NCI-H128 (cell line): ENCODE data around the gene CDH12.
"Not testable (repeated sequence)": the region's sequence is repeated elsewhere in the genome, so short reads cannot be mapped to it uniquely, and the experiment has no call there.

Experiments used
- DNase-seq: peaks from one replicate; lab custom pipeline; 2025; ENCODE audit not compliant: unreplicated experiment; lab: John Stamatoyannopoulos, UW

Gene CDH12

GRCh38 chr5:22169226-22169625, 683.9 kb downstream of the CDH12 start:
- DNase-seq: not testable (repeated sequence)

- not testable (repeated sequence) for DNase-seq
Measured at GRCh38 chr5:22168704-22169103, 684.4 kb downstream of the CDH12 start.

GRCh38 chr5:22165931-22166330, 687.2 kb downstream of the CDH12 start:
- DNase-seq: not testable (repeated sequence)

DNA sequence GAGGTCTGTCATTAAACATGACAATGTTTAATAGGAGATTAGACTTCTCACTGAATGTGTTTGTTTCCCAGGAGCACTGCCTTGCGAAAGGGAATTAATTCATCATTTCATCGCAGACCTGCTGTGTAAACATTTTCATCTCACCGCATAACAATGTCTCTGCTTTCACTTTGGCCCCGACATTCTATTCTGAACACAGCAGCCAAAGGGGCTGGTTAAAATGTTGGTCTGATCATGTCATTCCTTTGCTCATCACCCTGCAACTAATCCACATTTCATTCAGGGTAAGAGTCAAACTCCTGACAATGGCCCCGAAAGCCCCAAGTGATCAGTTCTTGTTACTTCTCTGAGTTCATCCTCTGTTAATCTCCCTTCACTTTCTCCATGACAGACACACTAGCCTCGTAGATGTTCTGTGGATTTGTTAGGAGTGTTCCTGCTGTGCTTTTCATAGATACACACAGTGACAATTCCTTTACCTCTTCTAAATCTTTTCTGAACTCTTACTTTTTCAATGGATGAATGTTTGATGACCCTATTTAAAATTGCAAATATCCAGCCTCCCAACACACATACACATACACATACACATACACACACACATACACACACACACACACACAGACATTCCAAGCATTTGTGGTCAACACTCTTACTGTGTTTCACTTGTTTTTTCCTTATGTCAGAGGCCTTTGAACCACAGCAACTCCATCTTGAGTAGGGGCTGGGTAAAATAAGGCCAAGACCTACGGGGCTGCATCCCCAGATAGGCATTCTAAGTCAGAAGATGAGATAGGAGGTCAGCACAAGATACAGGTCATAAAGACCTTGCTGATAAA, 688.0 kb downstream of the CDH12 start:
- not testable (repeated sequence) for DNase-seq

DNA sequence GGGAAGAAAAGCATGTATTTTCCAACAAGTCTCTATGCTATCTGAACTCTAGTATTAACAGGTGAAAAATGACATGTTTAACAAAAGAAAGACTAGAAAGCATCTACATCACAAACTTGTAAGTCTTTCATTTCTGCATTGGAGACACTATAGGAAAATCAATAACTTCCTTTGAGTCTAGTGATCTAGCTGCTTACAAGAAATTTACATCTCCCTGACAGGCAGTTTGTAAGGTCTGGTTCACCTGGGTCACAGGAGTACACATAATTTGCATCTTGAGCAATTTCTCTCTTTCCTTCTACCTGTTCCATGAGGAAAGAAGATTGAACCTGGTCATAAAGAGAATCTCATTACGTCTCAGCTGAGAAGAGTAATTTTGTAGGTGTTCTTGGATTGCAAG, 696.2 kb downstream of the CDH12 start:
- DNase-seq: not testable (repeated sequence)

DNA sequence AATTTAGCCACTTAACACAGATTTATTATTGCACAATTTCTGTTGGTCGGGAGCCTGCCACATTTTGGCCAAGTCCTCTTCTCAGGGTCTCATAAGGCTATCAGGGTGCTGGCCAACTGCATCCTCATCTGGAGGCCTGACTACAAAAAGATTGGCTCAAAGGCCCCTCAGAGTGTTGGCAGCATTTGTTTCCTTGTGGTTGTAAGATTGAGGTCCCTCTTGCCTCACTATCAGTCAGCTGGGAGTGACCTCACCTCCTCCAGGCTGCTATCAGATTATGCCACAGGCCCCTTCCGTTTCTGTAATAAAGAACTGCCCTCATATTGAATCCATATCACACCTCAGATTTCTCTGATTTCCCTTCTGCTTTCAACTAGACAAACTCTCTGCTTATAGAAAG, 698.4 kb downstream of the CDH12 start:
- DNase-seq: not testable (repeated sequence)

GRCh38 chr5:22151801-22152200, 701.3 kb downstream of the CDH12 start:
- not testable (repeated sequence) for DNase-seq

- not testable (repeated sequence) for DNase-seq
Measured at GRCh38 chr5:22140418-22140817, 712.7 kb downstream of the CDH12 start.

DNA sequence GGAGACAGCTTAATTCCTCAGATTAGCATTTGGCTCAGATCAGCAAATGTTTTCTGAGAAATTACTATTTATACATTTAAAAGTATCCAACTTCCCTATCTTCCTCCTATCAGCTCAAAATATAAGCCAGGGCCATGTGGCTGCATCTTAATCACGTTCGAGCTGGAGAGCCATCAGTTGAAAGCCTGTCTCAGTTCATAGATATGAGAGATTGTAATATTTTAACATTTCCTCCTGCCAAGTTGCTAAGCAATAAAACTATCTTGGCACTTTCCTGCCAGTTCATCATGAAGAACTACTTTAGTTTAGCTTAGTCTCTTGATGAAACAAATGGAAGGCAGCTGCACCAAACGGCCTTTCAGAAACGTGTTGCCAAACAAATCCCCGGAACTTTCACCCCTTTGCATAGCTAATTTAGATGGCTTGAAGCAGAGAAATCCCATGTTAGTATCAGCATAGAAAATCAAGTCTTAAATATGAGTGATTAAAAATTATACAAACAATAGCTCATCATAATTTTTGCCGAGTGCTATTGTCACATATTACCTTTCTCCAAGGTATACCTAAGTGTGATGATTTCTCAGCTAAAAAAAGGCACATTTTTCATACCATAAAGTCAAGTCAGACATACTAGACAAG, 713.4 kb downstream of the CDH12 start:
- DNase-seq: not testable (repeated sequence)

DNA sequence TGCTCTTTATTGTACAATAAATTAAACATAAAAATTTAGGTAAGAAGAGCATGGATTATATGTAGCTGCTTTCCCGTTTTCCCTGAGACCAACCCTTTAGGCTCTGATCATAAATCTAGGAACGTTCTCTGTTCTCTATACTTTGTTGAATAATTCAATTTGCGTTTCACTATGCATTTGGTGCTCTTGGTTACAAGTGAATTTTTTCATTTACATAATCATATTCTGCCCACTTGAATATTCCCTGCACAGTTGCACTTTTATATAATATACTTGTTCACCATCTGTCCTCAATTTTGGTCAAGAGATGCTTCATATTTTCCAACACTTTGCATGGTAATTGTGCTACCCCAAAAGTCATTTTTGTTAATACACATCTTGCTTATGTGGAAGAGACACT, 741.8 kb downstream of the CDH12 start:
- no peak for DNase-seq

DNA sequence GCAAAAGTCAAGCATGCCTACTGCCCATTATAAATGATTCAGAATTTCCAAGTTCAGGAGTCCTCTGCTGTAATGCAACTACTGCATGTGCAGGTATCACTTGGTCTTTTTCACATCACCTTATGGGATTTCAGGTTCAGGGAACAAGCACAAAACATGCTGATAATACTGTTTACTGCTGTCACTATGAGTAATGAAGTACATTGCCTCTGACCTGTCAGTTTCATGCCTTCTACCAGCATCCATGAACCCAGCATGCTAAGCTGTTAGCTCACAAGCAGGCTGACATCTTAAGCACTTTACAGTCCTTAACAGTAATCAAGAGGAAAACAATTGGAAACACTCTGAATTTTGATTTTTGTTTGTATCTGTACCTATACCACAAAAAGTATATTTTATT, 743.8 kb downstream of the CDH12 start:
- DNase-seq: no peak

DNA sequence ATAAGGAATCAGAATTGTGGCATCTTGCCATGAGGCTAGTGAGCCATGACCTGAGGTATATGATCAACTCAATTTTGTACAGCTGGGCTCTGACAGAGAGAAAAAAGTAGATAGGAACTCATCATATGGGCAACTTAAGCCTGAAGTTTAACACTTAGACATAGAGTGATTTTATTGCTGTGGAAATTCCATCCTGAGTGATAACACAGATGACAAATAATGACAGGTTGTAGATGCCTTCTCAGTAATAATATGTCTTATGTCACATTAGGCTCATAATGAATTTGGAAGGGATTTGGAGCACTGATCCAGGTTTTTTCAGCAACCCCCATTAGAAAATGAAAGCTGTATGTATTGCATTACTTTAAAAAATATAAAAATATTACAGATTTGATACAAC, 744.6 kb downstream of the CDH12 start:
- no peak for DNase-seq

DNA sequence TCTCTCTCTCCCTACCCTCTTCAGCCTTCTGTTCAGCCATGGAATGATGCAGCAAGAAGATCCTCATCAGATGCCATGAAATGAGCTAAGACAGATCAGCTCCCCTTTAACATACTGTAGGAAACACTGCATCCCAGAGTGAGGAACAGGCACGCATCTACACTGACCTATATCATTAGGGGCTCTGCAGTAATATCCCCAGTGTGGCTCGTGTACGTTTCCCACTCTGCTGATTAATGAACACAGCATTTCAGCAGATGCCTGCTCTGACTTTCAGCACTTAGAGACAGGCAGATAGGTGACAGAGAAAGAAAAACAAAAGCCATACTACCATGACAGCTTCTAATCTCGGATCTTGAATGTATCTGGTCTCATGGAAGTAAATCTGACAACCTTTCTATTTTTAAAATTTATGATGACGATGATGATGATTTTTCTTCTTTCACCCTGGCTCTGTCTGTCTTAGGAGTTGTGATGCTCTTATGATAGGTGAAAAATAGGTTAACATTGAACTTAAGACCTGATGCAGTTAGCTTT, 750.3 kb downstream of the CDH12 start:
- no peak for DNase-seq

DNA sequence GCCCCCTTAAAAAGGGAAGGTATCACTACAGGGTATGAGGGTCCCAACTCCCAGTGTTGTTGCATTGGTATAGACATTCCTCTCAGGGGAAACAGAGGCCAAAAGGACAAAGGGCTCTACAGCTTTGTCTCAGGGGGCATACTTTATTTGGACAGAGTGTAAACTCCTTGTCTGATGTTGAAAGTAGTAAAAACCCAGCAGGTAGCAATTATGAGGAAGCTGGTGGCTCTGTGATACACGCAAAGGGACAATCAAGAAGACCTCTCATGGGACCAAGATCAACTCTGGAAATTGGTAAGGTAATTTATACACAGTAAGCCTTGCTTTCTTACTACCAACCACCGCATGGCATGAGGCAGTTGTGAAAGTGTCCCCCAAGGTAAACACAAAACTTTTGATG, 764.6 kb downstream of the CDH12 start:
- no peak for DNase-seq

GRCh38 chr5:22079566-22079965, 773.6 kb downstream of the CDH12 start:
- DNase-seq: no peak

DNA sequence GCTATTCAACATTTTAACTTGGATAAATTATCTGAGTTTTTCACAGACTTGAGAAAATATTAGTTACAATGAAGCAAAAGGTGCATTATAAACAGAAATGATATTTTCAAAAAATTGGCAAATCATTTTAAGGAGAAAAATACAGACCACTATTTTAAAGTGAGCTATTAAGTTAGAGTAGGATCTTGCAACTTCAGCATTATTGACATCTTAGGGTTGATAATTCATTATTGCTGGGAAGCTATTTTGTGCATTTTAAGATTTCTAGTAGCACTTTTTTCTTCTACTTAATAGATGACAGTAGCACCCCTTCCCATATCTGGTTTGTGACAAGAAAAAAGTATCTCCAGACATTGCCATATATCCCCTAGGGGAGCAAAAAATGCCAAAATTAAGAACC, 774.1 kb downstream of the CDH12 start:
- DNase-seq: no peak

DNA sequence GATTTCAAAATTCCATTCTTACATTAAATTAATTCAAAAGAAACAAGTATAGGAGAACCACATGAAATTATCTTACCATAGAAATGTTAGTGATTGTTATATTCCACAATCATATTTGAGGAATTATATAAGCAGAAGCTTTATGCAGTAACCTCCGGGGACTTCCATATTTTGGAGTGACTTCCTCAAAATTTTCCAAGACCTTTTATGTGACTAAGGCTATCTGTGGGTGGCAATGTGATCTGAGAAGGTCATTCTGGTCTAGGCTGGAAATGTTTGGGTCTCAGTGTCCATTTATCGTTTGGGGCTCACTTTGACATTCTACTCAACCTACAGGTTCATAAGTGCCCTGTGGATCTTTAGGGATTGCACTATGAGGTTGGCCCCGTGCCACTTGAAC, 776.6 kb downstream of the CDH12 start:
- no peak for DNase-seq

GRCh38 chr5:22070186-22070728, 782.9 kb downstream of the CDH12 start:
- no peak for DNase-seq

DNA sequence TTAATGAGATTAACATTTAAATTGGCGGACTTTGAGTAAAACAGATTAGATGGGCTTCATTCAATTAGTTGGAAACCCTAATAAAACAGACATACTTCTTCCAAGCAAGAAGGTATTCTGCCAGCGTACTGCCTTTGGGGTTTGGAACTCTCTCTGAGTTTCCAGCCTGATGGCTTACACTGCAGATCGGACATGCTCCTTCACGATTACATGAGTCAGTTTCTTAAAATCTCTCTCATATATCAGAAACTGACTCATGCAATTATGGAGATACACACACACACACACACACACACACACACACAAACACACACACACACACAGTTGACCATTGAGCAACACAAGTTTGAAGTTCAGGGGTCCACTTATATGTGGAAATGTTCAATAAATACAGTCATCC, 789.4 kb downstream of the CDH12 start:
- DNase-seq: no peak

GRCh38 chr5:22058620-22059019, 794.5 kb downstream of the CDH12 start:
- no peak for DNase-seq

DNA sequence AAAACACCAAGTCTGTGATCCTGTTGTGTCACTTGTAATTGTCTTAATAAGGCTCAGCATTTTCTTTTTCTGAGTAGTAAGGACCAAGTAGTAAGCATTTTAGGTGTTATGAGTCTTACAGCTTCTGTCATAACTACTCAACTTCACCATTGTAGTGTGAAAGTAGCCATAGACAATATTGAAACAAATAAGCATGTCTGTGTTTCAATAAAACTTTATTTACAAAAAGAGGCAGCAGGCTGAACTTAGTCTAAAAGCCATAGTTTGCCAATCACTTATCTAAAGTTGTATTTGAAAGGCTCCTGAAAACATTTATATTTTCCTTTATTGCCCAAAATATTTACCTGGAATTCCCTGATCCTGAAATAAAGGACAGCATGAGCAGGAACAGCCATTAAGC, 796.1 kb downstream of the CDH12 start:
- no peak for DNase-seq

DNA sequence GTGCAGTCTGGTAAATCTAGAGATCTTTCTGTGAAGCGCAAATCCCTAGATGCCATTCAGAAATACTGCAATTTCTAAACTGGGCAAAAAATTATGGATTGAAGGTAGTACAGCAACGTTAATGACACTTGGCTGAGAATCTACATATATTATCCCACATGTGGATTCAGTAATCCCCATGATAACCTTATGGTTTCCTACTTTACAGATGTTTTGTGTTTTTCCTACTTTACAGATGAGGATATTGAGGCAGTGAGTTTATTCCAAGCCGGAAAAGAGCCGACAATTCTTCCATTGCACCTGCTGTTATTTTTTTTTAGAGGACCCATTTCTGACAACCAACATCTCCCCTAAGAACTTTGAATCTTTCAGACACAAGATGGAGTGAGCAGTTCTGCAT, 796.5 kb downstream of the CDH12 start:
- no peak for DNase-seq
